Measurements from ENCODE around the gene PLVAP.

Gene PLVAP

GRCh38 chr19:17419154-17419620 lies 42.0 kb upstream of the PLVAP start (continued):
- TF ChIP-seq BCL11B (tag by site-specific recombination; IDR thresholded peaks at IDR 0.05; ENCODE audit: low read depth) (peak; percentile 33; the same call in 1 of the 2 replicates), ZSCAN30 (tag by site-specific recombination; IDR thresholded peaks at IDR 0.05) (peak; percentile 82; the same call in 1 of the 2 replicates), ZNF558 (tag by site-specific recombination; IDR thresholded peaks at IDR 0.05) (0 out of 2 replicates have a peak, but pooled peaks have one; percentile 18)

DNA sequence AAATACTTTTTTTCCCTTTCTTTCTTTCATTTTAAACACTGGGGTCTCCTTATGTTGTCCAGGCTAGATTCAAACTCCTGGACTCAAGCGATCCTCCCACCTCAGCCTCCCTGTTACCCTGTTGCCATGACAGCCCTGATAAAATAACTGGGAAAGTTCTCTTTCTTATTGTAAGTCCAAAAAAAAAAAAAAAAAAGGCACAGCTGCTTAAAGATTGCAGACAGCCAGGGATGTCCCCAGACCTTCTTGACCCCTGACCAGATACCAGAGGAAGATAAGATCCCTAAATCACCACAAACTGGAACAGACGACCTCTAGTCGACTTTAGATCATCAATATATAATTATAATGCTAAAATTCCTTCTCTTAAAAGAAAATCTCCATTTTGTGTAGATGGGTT lies 41.6 kb upstream of the PLVAP start:
- Histone ChIP-seq H3K36me3 (ENCODE audit: control insufficient read depth in 2 of 2, insufficient read depth in 1 of 2, low read length in 2 of 2) (peaks cover 3 to 4% of the 10 kb centered on the region in 2 experiments; a peak in 2 of 3 replicates), H3K27ac (ENCODE audit: extremely low read depth, low read depth, low read length) (no peak overlapping the region), H3K4me3 (ENCODE audit: low read depth, low read length) (no peak overlapping the region), H3K9me3 (ENCODE audit: control insufficient read depth, insufficient read depth, low read depth, low read length) (no peaks in the 10 kb centered on the region), H3K4me1 (ENCODE audit: control insufficient read depth, insufficient read depth, low read length) (no peaks in the 10 kb centered on the region; the same call in 1 of the 2 replicates)
- ChIA-PET CTCF (interaction anchor here (0.6 to 1.2 kb wide), 5 partner anchors 24 to 909 kb away, joined by 3 to 6 read pairs (median 3); no protein-coding TSS in a partner anchor), POLR2A (interaction anchor here (1.0 to 1.6 kb wide), 5 partner anchors 13 to 412 kb away, joined by 3 to 9 read pairs (median 6); partner anchors contain the start of genes BST2 and PGLS)
- TF ChIP-seq ZNF223 (tag by site-specific recombination; IDR thresholded peaks at IDR 0.05) (no peak), ZNF777 (tag by site-specific recombination; IDR thresholded peaks at IDR 0.05; ENCODE audit: borderline replicate concordance) (no peak)

DNA sequence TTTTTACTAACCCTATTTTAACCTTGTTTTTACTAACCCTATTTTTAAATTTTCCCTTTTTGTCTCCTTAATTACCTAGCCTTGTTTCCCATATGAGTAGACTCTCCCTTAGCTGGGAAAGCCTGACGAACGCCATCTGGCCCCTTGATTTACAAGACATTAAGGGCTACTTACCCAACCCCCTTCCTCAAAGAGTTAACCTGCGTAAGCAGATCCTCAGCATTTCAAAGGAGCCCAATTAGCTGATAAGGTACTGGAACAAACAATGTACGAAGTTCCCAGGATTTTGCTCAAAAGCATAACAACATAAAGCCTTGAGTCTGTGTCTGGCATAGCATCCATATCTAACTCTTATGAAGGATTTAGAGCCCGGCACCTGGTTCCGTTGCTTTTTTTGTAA lies 38.0 kb upstream of the PLVAP start:
- POLR2A ChIA-PET, result no interaction called here
- no peaks in the 10 kb centered on the region for H3K4me1 ChIP-seq (ENCODE audit: control insufficient read depth, insufficient read depth, low read length)
- H3K9me3 ChIP-seq (ENCODE audit: control insufficient read depth, insufficient read depth, low read depth, low read length), result no peaks in the 10 kb centered on the region
- H3K4me3 ChIP-seq (ENCODE audit: low read depth, low read length), result no peak overlapping the region
- H3K27ac ChIP-seq (ENCODE audit: extremely low read depth, low read depth, low read length), result no peak overlapping the region
- no peak for TF ChIP-seq ZBTB17 (tag by site-specific recombination; IDR thresholded peaks at IDR 0.05)
- peak; percentile 69; the same call in 1 of the 2 replicates for TF ChIP-seq TCF7L2 (IDR thresholded peaks at IDR 0.05; ENCODE audit: borderline replicate concordance, low read depth, low read length)
- CTCF ChIA-PET, result interaction anchor here (0.7 kb wide), 1 partner anchor 81 kb away, joined by 3 read pairs; no protein-coding TSS in a partner anchor
- no peaks in the 10 kb centered on the region for H3K36me3 ChIP-seq (ENCODE audit: control insufficient read depth in 2 of 2, insufficient read depth in 1 of 2, low read length in 2 of 2)

- CTCF ChIA-PET, result interaction anchor here (0.6 to 1.1 kb wide), 3 partner anchors 20 to 361 kb away, joined by 3 to 4 read pairs (median 3); partner anchors contain the start of gene CCDC194
- POLR2A ChIA-PET, result no interaction called here
- no peak overlapping the region for H3K27ac ChIP-seq (ENCODE audit: extremely low read depth, low read depth, low read length)
- no peak overlapping the region for H3K4me3 ChIP-seq (ENCODE audit: low read depth, low read length)
- no peaks in the 10 kb centered on the region for H3K9me3 ChIP-seq (ENCODE audit: control insufficient read depth, insufficient read depth, low read depth, low read length)
- H3K36me3 ChIP-seq (ENCODE audit: control insufficient read depth in 2 of 2, insufficient read depth in 1 of 2, low read length in 2 of 2), result no peaks in the 10 kb centered on the region
- TF ChIP-seq ZBTB7A (tag by site-specific recombination; IDR thresholded peaks at IDR 0.05; ENCODE audit: low read depth) (no peak), SCRT1 (tag by site-specific recombination; IDR thresholded peaks at IDR 0.05; ENCODE audit: borderline replicate concordance) (peak; percentile 69; the same call in 1 of the 2 replicates), ZFP69B (tag by site-specific recombination; IDR thresholded peaks at IDR 0.05) (no peak), ZNF174 (tag by site-specific recombination; IDR thresholded peaks at IDR 0.05) (no peak), ZNF23 (tag by site-specific recombination; IDR thresholded peaks at IDR 0.05; ENCODE audit: borderline replicate concordance) (no peak), ZNF843 (tag by site-specific recombination; IDR thresholded peaks at IDR 0.05) (no peak), ZNF391 (tag by site-specific recombination; IDR thresholded peaks at IDR 0.05; ENCODE audit: borderline replicate concordance, low read depth) (no peak), ZBTB20 (tag by site-specific recombination; IDR thresholded peaks at IDR 0.05) (0 out of 2 replicates have a peak, but pooled peaks have one; percentile 25), SCRT2 (tag by site-specific recombination; IDR thresholded peaks at IDR 0.05) (peak; percentile 69), ZNF560 (tag by site-specific recombination; IDR thresholded peaks at IDR 0.05; ENCODE audit: borderline replicate concordance) (no peak), ZNF791 (tag by site-specific recombination; IDR thresholded peaks at IDR 0.05) (no peak)
- no peaks in the 10 kb centered on the region for H3K4me1 ChIP-seq (ENCODE audit: control insufficient read depth, insufficient read depth, low read length)
Observed at GRCh38 chr19:17414097-17414496, 37.0 kb upstream of the PLVAP start.

Data from HEK293 (cell line).